Liver (tissue), 3 donors: ENCODE data around the gene TNFRSF25.

Experiments
- EGR1 ChIP-seq, 2 donors: IDR thresholded peaks; 2 replicates each; pipeline ENCODE4 v1.6.1; 2016 to 2018; ENCODE audit warnings: antibody characterized with exemption in 2 of 2, low read depth in 2 of 2
- RAD21 ChIP-seq, 2 donors: IDR thresholded peaks; 2 replicates each; pipeline ENCODE4 v1.6.1; 2016; ENCODE audit warnings: antibody characterized with exemption in 2 of 2, mild to moderate bottlenecking in 2 of 2
- TF ChIP-seq, protein P1 (sequence below): IDR thresholded peaks from 2 replicates; pipeline ENCODE4 v1.6.1; 2016; ENCODE audit warnings: antibody characterized with exemption, mild to moderate bottlenecking
- TF ChIP-seq, protein P2 (sequence below): fragments of 150-350 bp; IDR thresholded peaks from 2 replicates; pipeline ENCODE4 v1.5.1; 2017; ENCODE audit warnings: improper control_type of control experiment, low read depth, low read length; ENCODE audit not compliant: missing input control
- donor health status: healthy.
- donor health status: healthy.

- TF ChIP-seq EGR1 (IDR thresholded peaks at IDR 0.05; ENCODE audit: low read depth in 2 of 2) (no peak), RAD21 (IDR thresholded peaks at IDR 0.05) (no peak)
- TF ChIP-seq, protein P1, sequence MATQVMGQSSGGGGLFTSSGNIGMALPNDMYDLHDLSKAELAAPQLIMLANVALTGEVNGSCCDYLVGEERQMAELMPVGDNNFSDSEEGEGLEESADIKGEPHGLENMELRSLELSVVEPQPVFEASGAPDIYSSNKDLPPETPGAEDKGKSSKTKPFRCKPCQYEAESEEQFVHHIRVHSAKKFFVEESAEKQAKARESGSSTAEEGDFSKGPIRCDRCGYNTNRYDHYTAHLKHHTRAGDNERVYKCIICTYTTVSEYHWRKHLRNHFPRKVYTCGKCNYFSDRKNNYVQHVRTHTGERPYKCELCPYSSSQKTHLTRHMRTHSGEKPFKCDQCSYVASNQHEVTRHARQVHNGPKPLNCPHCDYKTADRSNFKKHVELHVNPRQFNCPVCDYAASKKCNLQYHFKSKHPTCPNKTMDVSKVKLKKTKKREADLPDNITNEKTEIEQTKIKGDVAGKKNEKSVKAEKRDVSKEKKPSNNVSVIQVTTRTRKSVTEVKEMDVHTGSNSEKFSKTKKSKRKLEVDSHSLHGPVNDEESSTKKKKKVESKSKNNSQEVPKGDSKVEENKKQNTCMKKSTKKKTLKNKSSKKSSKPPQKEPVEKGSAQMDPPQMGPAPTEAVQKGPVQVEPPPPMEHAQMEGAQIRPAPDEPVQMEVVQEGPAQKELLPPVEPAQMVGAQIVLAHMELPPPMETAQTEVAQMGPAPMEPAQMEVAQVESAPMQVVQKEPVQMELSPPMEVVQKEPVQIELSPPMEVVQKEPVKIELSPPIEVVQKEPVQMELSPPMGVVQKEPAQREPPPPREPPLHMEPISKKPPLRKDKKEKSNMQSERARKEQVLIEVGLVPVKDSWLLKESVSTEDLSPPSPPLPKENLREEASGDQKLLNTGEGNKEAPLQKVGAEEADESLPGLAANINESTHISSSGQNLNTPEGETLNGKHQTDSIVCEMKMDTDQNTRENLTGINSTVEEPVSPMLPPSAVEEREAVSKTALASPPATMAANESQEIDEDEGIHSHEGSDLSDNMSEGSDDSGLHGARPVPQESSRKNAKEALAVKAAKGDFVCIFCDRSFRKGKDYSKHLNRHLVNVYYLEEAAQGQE = no peak
- TF ChIP-seq, protein P2, sequence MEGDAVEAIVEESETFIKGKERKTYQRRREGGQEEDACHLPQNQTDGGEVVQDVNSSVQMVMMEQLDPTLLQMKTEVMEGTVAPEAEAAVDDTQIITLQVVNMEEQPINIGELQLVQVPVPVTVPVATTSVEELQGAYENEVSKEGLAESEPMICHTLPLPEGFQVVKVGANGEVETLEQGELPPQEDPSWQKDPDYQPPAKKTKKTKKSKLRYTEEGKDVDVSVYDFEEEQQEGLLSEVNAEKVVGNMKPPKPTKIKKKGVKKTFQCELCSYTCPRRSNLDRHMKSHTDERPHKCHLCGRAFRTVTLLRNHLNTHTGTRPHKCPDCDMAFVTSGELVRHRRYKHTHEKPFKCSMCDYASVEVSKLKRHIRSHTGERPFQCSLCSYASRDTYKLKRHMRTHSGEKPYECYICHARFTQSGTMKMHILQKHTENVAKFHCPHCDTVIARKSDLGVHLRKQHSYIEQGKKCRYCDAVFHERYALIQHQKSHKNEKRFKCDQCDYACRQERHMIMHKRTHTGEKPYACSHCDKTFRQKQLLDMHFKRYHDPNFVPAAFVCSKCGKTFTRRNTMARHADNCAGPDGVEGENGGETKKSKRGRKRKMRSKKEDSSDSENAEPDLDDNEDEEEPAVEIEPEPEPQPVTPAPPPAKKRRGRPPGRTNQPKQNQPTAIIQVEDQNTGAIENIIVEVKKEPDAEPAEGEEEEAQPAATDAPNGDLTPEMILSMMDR = no peak
These were observed 49.7 kb downstream of the TNFRSF25 start for GRCh38 chr1:6416295-6416656.
